Measurements from ENCODE around the gene FKBP15. TPM values are rescaled to one million over a fixed set of nuclear protein-coding genes. Genes with fewer than 3 reads are reported as not detected.

FKBP15 gene
- total and polyA plus RNA-seq, 2 donors from 2014 or later: 11.0 to 34.8 TPM

DNA sequence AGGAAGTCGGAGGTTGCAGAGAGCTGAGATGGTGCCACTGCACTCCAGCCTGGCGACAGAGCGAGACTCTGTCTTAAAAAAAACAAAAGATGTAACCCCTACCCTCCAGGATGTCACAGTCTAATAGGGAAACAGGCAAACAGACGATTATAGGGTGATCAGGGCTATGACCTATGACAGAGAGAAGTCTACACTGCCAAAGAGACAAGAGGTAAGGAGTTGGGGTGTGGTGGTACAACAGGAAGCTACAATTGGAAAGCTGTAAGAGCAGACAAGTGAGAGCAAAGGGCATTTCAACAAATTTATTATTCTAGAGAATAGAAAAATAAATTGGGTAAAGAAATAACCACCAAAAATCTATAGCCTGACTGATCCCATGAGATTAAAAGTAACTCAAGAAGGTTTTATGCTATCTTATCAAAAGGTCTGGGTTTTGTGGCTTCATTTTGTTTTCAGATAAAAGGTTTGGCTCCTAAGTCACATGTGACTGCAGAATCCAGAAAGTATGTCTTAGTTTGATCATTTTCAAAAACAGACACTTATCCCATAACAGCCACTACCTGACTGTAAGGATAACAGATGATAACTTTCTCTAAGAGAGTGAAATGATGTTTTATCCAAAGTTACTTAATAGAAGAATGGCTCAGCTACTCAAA is 47.0 kb upstream of the FKBP15 start:
- FAIRE-seq (no peak), DNase-seq (no peak)
- H3K9me3 ChIP-seq (ENCODE audit: control insufficient read depth in 2 of 3, insufficient read depth in 1 of 3, low read length in 3 of 3): no peaks in the 10 kb centered on the region
- H3K4me3 ChIP-seq (ENCODE audit: low read length in 3 of 3): no peak overlapping the region
- TF ChIP-seq, protein P1, sequence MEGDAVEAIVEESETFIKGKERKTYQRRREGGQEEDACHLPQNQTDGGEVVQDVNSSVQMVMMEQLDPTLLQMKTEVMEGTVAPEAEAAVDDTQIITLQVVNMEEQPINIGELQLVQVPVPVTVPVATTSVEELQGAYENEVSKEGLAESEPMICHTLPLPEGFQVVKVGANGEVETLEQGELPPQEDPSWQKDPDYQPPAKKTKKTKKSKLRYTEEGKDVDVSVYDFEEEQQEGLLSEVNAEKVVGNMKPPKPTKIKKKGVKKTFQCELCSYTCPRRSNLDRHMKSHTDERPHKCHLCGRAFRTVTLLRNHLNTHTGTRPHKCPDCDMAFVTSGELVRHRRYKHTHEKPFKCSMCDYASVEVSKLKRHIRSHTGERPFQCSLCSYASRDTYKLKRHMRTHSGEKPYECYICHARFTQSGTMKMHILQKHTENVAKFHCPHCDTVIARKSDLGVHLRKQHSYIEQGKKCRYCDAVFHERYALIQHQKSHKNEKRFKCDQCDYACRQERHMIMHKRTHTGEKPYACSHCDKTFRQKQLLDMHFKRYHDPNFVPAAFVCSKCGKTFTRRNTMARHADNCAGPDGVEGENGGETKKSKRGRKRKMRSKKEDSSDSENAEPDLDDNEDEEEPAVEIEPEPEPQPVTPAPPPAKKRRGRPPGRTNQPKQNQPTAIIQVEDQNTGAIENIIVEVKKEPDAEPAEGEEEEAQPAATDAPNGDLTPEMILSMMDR (IDR thresholded peaks at IDR 0.05; ENCODE audit: borderline replicate concordance, extremely low read depth, insufficient read depth): no peak
- intact Hi-C loops (cut with DNase I): no loop called here
- no peak overlapping the region for H3K9ac ChIP-seq (ENCODE audit: low read length in 3 of 3)
- no peaks in the 10 kb centered on the region for H3K4me1 ChIP-seq (ENCODE audit: control insufficient read depth in 2 of 3, insufficient read depth in 2 of 3, low read depth in 1 of 3, low read length in 3 of 3)
- H3K36me3 ChIP-seq (ENCODE audit: control insufficient read depth in 2 of 3, insufficient read depth in 3 of 3, low read length in 3 of 3): peaks cover 8 to 27% (median 23%) of the 10 kb centered on the region in 3 donors
- H3K27ac ChIP-seq (ENCODE audit: low read depth in 2 of 2, low read length in 2 of 2): no peak overlapping the region
- no peaks in the 10 kb centered on the region for H3K27me3 ChIP-seq (ENCODE audit: control insufficient read depth, insufficient read depth, low read length)

DNA sequence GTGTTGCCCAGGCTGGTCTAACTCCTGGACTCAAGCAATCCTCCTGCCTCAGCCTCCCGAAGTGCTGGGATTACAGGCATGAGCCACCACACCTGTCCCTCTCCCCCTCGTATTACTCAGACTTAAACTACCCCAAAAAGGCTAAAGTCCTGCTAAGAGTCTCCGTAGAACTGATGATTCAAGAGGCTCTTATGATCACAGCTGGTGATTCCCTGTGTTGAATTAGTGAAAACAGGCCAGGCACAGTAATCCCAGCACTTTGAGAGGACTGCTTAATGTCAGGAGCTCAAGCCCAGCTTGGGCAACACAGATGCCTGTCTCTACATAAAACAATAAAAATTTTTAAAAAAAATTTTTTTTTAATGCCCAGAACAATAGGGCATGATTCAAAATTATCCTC is 45.1 kb upstream of the FKBP15 start:
- TF ChIP-seq, protein P1 (IDR thresholded peaks at IDR 0.05; ENCODE audit: borderline replicate concordance, extremely low read depth, insufficient read depth): no peak
- no peak overlapping the region for H3K27ac ChIP-seq (ENCODE audit: low read depth in 2 of 2, low read length in 2 of 2)
- FAIRE-seq: no peak
- DNase-seq: no peak
- peaks cover 8 to 20% (median 13%) of the 10 kb centered on the region in 3 donors for H3K36me3 ChIP-seq (ENCODE audit: control insufficient read depth in 2 of 3, insufficient read depth in 3 of 3, low read length in 3 of 3)
- H3K4me3 ChIP-seq (ENCODE audit: low read length in 3 of 3): no peak overlapping the region
- intact Hi-C loops (cut with DNase I): no loop called here
- no peaks in the 10 kb centered on the region for H3K9me3 ChIP-seq (ENCODE audit: control insufficient read depth in 2 of 3, insufficient read depth in 1 of 3, low read length in 3 of 3)
- H3K4me1 ChIP-seq (ENCODE audit: control insufficient read depth in 2 of 3, insufficient read depth in 2 of 3, low read depth in 1 of 3, low read length in 3 of 3): no peaks in the 10 kb centered on the region
- H3K9ac ChIP-seq (ENCODE audit: low read length in 3 of 3): no peak overlapping the region
- H3K27me3 ChIP-seq (ENCODE audit: control insufficient read depth, insufficient read depth, low read length): no peaks in the 10 kb centered on the region

DNA sequence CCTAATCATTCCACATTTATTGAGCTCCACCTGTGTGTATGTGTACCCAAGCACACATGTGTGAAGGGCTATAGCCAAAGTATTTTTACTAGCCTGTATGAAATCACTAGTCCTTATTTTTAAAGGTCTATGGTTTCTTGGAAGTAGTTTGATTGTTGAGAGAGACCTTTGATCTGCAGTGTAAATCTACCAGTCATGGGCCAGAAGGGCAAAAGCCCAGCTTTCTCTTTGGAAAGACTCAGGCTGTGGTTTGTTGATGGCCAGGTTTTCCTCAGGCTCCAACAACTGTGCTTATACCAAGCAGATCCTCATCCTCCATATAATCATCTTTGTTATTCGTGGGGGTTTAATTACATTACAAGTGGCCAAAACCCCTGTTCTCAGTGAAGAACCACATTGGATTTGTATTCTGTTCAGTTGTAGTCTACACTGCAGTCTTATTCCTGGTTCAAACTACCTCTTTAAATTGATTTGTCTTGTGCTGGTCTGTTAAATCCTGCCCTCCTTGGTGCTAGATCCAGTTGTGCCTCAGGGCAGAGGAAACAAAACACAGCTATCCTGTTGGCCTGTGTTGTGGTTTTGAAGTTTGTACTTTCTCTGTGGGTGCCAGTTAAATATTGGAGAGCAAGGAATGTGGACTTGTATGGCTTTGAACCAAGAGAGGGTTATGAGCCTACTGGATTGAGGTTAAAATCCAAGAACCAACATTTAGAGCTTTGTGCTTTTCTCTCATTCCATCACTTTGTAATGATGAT is 41.0 kb upstream of the FKBP15 start:
- H3K9ac ChIP-seq (ENCODE audit: low read length in 3 of 3): no peak overlapping the region
- H3K9me3 ChIP-seq (ENCODE audit: control insufficient read depth in 2 of 3, insufficient read depth in 1 of 3, low read length in 3 of 3): no peaks in the 10 kb centered on the region
- no peak for FAIRE-seq
- no peak overlapping the region for H3K4me3 ChIP-seq (ENCODE audit: low read length in 3 of 3)
- H3K27me3 ChIP-seq (ENCODE audit: control insufficient read depth, insufficient read depth, low read length): no peaks in the 10 kb centered on the region
- TF ChIP-seq, protein P1 (IDR thresholded peaks at IDR 0.05; ENCODE audit: borderline replicate concordance, extremely low read depth, insufficient read depth): no peak
- H3K4me1 ChIP-seq (ENCODE audit: control insufficient read depth in 2 of 3, insufficient read depth in 2 of 3, low read depth in 1 of 3, low read length in 3 of 3): no peaks in the 10 kb centered on the region
- H3K27ac ChIP-seq (ENCODE audit: low read depth in 2 of 2, low read length in 2 of 2): peak overlapping the region; percentile 60 to 72
- intact Hi-C loops (cut with DNase I): no loop called here
- peaks cover 2 to 20% (median 12%) of the 10 kb centered on the region in 3 donors for H3K36me3 ChIP-seq (ENCODE audit: control insufficient read depth in 2 of 3, insufficient read depth in 3 of 3, low read length in 3 of 3)
- no peak for DNase-seq

All from kidney (tissue), 14 donors.